Superior temporal gyrus (tissue), 1 donor: ENCODE data around the gene SFMBT1.

Experiments used
- DNase-seq: peaks from one replicate; pipeline ENCODE4 v3.0.0-alpha.2; 2016; ENCODE audit errors: extremely low spot score

SFMBT1 gene

DNA sequence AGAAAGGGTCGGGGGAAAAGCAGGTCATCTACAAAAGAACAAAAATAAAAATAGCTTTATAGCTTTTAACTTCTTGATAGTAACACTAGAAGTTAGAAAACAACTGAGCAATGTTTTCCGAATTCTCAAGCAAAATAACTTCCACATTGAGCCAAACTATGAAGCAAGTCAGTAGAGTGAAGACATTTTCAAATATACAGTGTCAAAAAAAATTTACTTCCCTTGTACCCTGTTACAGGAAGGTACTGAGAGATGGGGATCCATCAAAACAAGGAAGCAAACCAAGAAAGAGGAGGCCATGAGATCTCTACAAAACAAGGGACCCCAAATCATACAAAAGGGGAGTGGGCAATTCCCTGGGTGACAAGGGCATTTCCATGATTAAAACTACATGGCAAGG is 121.9 kb downstream of the SFMBT1 start:
- no peak for DNase-seq

DNA sequence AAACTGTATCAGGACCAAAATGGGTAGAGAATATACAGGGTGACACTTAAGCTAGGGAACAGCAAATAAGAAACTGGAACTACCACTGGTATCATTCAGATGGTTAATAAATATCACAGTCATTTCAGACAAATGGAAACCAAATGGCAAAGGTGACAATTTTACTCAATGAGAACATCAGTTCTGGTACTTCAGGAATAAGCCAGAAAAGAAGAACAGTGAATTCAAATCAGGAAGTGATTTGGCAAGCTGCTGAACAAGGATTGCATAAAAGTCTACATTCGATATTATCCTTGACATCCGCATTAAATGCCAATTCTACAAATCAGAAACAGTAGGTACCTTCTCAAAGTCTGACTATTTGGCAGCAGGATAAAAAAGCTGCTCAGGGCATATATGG is 125.0 kb downstream of the SFMBT1 start:
- no peak for DNase-seq

DNA sequence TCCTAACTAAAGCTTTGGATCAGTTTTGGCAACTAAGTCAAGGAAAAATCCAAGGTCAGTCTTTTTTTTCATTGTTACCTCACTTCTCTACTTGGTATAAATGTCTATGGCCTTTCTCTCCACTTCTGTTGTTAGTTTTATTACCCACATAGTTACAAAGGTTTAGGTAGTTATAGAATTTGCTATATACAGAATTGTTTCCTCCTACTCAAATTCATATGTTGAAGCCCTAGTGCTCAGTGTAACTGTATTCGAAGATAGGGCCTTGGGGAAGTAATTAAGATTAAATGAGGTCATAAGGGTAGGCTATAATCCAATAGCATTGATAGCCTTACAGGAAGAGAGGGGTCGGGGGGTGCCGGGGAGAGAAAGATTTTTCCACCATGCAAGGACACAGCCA is 128.8 kb downstream of the SFMBT1 start:
- no peak for DNase-seq

DNA sequence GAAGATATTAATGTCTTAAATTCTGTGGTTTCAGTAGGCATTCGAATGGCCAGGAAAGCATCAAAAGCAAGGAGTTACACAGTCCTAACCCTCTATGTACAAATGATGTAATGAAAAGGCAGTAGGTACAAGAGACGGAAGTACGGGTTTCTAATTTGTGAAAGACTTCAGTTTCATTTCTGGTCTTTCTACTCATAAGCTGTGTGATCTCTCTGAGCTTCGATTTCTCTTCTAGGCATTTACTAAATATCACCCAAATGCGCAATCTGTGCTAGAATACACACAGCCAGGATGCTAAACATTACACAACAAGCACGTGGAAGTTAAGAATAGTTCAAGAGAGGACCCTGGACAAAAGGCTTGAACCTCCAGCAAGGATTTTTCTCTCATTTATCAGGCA is 130.6 kb downstream of the SFMBT1 start:
- DNase-seq = no peak

DNA sequence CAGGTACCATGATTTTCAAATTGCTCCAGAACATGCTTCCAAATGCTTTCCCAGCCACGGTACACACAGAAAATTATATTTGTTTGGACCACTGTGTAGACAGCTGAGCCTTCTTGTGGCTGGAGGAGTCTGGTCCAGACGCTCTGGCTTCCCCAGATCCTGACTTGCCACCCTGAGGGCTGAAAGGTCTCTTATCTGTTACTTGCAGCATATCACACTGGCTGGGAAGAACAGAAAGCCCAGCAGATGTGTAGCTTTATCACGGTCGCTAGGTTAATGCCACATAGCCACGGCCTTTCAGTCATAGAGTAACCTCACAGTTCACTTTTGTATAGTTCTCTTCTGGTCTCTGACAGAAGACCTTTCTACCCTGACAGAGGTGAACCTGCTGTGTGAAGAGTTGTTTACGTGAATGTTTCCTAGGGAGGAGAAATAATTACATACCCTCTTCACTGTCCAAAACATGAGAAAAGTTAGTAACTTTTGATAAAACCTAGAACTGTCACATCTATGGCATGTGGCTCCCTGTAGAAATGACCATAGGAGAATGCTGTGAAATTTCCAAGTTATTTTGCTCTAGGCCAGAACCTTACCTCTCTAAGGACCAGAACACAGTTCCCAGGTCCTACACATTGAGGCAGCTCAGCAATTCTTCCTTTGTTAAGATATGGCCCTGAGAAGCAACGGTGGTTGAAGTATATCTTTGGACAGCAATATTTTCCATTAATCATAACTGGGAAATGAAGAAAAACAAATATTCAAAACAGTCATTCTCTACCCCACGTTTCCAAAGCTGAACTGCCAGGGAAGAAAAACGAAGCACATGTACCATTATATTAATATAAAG is 132.8 kb downstream of the SFMBT1 start:
- no peak for DNase-seq

DNA sequence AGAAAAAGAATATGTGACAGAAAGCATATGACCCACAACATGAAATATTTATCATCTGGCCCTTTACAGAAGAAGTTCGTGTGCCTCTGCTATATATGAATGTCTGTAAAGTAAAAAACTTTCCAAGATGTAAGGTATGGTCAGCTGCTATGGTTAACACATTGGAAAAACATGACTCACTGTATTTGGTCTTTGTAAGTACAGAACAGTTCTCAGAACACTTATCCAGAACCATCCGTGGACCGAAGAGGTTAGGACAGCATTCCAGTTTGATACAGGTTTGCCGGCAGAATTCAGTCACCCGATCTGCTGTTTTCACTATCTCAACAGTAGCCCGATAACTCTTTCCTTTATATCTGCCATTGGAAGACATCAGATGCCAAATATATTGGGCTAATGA is 135.1 kb downstream of the SFMBT1 start:
- DNase-seq = no peak

DNA sequence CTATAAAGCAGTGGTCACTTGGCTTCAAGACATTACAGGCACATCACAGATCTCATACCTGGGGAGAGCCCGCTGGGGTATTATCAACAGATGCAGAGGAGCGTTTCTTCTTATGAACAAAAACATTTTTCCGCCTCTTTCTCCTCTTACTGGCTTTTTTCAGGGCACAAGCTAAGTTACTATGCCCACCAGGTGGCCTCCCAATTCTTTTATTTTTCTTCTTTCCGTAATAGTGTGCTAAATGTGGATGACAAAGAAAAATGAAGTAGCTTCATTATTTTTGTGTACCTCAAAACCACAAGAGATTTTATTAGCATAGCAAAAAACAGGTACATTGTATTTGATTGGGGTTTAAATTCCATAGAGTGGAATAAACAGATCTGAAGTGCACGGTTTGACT is 138.4 kb downstream of the SFMBT1 start:
- DNase-seq = no peak

DNA sequence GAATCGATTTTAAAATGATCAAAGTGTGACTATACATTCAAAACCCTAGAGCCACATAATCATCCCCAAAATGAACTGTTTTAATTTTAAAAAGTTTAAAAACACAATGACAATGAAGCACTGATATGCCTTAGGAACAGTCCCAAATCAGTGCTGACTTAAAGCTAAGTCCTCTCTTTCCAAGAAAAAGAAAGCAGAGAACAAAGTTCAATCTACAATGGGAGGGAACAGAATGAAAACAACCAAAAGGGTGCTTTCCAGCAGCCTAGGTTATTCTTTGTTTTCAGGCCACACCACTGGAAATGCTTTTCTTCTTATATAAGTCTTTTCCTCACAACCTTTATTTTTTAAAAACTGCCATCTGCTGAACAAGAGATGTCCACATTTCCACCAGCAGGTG is 141.3 kb downstream of the SFMBT1 start:
- DNase-seq = no peak

DNA sequence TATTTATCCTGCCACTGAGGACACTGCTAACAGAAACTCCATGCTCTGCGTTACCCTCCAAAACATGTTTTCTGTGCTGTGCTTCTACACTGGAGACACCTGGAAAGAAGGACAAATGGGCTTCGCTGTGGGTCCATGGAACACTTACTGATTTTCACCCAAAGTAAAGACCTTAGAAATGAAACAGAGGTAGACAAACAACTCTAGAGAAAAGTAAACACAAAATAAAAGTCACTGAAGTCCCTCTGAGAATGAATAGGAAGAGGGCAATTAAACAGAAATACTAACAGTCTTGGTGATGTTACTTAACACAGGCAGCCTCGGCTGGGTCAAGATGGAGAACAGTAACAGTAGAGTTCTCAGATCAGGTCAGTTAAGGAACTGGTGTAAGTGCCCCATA is 141.9 kb downstream of the SFMBT1 start:
- DNase-seq = no peak

DNA sequence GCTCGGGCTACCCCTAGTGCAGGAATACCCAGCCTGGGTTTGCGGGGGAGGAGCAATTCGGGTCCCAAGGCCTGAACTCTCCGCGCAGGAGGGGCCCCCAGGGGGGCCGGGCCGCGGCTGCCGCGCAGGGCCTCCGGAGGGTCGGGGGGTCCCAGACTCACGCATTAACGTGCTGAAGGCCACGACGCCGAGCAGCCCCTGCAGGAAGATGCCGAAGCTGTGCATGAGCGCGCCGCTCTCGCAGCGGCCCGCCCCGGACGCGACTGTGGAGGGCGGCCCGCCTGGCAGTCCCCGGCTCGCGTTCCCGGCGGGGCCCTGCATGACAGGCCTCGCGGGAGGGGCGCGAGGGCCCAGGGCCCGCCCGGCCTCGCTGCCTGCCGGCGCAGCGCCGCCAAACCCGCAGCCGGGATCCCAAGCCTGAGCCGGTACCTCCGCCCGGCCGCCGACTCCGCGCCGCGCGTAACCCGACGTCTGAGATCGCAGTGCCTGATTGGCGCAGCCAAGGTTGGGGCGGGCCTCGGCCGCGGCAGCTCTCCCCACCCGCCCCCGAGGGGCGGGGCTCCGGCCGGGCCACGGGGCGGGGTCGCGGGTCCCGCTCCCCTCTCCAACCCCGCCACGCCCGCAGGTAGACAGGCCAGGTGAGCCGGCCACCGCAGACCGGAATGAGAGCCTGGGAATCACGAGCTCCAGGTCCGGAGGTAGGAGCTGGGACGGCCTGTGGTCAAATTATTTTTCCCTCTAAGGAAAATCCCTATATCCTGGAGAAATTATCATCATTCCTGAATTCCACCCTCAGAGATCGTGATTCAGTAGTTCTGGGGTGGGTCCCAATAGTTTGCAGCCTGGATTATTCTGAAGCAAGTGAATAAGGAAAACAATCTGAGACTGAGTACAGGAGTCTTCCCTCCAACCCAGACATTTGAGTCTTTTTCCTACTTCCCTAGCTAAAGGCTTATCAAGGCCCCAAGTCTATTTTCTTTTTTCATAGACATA is 148.4 kb downstream of the SFMBT1 start, which contains the start of gene STIMATE:
STIMATE (minus strand) TSS at position 419 of the 993 bp plus-strand sequence; CDS start at position 321, 98 bp downstream.
- peak; percentile 88 for DNase-seq

DNA sequence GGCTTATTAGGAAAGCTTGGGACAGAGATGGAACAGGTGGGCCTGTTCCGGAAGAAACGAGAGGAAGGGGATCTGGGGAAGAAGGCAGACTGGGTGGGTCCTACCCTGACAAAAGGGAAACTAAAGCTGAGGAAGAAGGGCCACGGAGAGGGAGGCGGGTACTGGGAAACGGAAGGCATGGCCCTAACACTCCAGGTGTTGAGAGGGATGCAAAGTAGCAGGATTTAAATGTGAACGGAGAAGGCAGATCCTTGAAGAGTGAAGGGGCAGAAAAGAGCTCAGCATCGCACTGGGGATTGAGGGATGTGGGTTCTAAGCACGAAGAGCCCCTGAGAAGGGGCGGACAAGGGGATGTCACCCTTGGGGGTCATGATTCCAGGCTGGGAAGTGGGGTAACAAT is 149.3 kb downstream of the SFMBT1 start:
- DNase-seq = no peak

DNA sequence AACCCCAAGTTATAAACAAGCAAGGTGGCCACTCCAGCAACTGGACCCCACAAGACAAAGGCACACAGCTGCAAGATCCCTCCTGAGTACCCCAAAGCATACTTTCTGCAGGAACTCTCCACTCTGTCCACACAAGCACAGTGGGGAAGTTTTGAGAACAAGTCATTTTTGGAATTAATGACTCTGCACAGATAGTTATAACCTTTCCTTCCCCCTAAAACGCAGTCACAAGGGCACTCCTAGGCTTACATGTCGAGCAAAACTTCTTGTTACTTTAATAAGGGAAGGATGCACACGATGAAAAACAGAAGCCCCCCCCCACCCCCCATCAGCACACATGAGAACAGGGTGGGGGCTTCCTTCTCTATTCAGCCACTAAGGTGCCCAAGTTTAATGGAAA is 149.7 kb downstream of the SFMBT1 start:
- DNase-seq = no peak

DNA sequence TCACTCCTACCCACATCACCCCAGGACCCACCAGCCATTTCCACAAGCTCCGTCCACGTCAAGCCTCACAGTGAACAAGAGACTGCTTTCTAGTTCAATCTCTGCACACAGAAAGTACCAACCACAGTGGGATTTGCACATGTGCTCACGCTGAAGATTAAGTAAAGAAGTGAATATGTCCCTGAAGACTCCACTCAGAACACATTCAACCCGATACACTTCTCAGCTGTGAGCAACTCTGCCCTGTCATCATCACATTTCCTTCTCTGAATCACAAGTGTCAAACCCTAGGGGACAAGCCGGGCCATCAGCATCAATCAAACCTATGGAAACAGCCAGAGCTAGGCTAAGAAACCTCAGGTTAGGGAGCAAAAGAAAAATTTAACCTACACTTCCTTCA is 150.5 kb downstream of the SFMBT1 start:
- DNase-seq = no peak

DNA sequence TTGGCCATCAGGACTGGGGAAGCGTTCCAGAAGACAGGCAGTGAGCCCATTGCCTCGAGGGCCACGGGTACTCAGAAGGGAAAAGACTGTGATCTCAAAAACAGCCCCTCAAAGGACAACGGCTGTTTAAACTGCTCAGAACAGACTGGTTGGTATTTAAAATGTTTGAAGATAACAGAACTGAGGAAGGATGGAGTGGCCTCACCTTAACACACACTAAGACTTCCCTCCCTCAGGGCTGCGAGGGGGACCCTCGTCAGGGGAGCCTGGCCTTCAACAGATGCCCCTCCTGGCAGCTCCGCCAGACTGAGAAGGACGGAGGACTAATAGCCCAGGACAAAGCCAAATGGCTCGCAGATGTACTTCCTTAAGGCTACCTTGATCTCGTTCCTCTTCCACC is 151.1 kb downstream of the SFMBT1 start:
- DNase-seq = no peak

DNA sequence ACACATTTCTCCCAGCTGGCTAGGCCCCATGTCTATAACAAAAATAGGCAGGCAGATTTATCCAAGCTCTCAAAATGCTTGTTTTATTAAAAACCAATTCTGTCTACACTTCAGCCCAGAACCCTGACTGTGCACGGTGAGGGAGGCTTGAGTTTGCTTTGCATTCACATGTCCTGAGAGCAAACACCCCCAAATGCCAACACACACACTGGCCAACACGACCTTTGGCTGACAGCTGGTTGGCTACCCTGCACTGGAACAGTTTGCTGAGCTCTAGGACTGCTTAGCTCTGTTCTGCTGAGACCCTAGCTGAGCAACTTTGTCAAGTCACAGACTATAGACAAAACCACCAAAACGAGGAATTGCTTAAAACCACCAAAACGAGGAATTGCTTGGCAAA is 152.2 kb downstream of the SFMBT1 start:
- DNase-seq = no peak

DNA sequence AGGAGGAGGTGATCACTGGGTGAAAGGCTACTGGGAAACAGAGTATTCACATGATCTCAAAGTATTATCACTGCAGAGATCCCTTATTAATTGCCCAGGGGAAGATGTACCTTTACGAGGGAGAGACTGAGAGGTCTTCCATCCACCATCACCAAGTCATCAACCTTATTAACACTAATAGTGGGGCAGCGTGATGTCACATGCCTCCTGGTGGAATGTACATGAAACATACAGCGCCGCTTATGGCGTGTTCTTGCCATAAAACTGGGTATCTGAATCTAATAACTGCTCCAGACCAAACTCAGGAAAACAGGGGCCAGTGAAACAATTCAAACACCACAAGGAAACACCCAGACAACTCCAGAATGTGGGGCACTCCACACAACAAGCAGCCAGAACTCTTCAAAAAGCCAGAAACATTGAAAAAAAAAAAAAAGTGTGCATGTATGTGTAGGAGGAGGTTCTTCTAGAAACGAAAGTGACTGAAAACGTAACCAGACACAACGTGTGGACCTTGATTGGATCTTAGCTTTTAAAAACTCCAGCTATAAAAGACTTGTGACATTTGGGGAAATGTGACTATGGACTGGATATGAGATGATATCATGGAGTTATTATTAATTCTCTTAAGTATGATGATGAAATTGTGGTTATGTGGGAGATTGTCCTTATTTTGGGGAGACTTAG is 153.1 kb downstream of the SFMBT1 start:
- peak; percentile 13 for DNase-seq

DNA sequence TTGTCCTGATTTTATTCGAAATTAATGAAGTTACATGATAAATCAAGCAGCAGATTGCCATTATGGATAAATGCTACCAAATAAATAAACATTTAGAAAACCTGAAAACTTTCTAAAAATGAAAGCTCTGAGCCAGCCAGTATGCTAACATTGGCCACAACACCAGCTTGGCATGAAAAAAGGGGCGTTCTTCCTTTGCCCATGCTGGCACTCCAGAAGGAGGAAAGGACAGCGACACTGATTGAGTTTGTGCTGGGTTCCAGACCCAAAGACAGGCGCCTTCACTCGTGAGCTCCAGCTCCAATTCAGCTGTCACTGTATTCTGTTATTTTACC is 153.6 kb downstream of the SFMBT1 start:
- no peak for DNase-seq

DNA sequence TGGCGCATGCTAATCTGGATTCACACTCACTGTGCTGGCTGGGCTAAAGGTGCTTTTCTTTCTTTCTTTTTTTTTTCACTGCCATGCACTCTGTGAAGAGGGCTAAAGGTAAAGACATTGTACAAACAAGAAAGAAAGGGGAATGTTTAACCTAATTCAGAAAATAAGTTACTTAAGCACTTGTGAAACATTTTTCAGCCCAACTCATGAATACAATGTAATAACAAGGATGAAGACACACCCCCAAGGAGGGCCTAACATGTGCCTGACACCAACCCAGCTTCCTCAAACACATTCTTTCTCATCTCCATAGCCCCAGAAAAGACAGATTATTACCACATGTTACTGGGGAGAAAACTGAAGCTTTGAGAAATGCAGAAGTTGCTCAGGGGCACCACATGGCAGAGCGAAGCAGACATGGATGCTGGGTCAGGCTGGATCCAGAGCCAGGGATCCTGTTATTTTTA is 154.2 kb downstream of the SFMBT1 start:
- DNase-seq = peak; percentile 22

DNA sequence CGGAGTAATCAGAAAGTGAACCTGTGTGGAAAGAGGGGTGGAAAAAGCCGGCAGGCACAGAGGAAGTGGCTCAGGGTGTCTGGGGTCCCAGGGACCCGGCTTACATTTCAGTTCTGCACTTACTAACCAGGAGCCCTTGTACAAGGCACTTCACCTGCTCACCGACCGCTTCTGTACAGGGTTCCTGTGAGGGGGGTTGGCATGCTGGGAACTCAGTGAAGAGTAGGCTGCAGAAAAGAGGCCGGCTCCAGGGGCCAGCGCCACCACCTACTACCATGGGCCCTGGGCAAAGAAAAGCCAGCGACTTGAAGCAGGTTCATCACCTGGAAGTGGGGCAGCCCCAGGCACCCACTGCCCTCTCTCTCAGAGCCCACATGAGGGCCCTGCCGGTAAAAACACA is 154.7 kb downstream of the SFMBT1 start:
- DNase-seq = no peak

DNA sequence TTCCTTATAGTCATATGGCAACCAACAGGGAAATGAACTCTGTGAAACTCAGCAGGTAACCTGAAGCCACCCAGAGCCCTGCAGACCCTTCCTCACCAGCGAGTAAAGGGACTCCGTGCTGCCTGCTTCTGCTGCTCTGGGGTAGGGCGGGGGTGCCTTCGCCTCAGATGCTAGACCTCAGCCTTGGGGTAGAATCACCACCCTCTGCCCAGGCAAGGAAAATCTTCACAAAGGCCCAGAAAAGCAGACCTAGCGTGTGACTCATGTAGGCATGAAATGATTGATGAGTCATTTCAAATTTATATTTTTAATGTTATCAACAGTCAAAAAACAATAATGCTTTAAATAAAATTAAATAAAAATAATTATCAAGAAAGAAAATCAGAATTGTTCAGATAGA is 155.1 kb downstream of the SFMBT1 start:
- DNase-seq = no peak

DNA sequence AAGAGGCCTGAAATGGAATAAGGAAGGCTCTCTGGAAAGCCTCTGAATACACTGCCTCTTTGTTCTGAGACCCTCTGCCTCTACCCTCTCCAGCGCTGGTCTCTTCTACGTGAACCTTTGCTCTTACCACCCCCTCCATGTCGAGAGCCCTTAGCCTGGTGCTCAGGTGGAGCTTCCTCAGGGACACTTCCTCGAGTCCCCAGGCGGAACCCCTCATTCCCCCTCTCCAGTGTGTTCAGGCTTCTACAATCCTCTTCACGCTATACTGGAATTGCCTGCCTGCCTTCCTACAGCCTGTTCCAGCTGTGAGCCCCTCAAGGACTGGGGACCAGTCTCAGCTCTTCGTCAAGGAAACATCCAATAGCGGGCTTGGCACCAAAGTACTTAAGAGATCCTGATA is 156.0 kb downstream of the SFMBT1 start:
- no peak for DNase-seq

DNA sequence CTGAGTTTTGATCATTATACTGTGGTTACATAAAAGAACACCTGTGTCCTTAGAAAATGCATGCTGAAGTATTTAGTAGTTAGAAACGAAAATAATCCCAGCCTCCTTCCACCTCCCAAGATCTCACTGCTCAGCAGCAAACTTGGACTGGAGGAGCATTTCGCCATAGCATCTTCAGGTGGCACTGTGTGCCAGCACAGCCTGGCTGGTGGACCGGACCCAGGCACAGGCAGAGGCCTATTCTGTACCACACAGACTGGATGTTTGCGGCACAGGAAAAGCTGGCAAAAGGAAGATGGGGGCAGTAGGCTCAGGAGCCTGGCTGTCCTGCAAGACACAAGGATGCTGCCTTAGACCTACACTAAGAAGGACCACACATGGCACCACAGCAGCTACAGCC is 158.7 kb downstream of the SFMBT1 start:
- DNase-seq = no peak
